D341Med (cell line): ENCODE results near the gene SMURF1.

ENCODE experiments used
- DNase-seq: peaks from one replicate; pipeline ENCODE4 v3.0.0; 2012; ENCODE audit warnings: low spot score

The SMURF1 gene

DNA sequence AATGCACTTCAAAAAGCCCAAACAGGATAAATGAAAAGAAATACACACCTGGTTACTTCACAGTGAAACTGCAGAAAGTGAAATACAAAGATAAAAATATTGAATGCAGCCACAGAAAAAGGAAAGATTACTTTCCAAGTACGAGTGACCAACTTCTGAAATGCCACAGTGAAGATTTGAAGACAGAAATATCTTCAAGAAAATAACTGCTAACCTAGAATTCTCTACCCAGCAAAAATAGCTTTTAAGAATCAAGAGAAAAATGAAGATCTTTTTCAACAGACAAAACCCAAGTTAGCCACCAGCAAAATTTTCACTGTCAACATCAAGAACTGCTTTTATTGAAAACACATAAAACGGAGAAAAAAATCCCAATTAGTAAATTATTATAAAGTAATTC is 46.2 kb downstream of the SMURF1 start:
- no peak for DNase-seq

GRCh38 chr7:99096124-99096887 is 47.6 kb downstream of the SMURF1 start:
- DNase-seq = no peak

DNA sequence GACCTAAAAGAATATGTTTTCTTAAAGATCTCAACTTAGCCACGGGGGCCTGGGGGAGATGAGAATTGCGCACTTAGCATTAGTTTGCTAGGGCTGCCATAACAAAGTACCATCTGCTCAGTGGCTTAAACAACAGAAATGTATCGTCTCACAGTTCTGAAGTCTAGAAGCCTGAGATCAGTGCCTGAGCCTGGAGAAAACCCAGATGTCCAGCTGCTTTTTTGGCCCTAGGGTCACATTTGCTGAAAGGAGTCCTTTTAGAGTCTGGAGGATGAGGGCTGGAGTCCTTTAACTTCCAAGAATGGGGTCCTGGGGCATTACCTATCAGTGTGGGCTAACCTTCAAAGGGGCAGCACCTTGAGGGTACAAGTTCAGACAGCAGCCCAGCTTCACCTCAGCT is 48.2 kb downstream of the SMURF1 start:
- DNase-seq = no peak

GRCh38 chr7:99094401-99094800 is 49.5 kb downstream of the SMURF1 start:
- no peak for DNase-seq

- DNase-seq = no peak
These were observed 51.7 kb downstream of the SMURF1 start for GRCh38 chr7:99092064-99092720.

DNA sequence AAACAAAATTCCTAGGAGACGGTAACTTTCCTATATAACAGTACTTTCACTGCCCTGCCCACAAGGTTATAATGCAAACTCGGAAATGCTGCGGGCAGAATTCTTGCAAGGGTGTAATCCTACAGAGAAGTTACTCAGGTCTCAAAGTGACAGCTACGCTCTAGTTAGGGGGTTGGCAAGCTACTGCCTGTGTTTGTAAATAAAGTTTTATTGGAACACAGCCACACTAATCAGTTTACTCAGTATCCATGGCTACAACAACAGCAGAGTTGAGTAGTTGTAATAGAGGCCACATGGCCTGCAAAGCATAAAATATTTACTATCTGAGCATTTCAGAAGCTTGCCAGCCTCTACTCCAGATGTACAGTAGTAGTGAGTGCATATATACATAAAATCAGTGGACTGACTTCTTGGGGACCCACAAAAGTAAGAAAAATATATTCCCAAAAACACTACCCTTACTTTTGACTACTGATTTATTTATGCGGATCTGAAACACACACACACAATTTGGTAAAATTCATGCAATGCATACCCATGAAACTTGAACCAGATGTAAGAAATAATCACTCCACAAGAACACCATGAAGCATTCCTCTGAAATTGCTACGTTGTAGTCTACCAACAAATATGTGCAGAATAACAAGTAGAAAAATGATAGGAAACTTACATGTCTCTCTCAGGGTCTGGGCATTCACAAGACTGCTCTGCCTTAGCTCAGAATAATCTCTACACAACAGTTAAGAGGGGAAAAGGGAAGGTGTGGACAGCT is 53.0 kb downstream of the SMURF1 start:
- DNase-seq = no peak

DNA sequence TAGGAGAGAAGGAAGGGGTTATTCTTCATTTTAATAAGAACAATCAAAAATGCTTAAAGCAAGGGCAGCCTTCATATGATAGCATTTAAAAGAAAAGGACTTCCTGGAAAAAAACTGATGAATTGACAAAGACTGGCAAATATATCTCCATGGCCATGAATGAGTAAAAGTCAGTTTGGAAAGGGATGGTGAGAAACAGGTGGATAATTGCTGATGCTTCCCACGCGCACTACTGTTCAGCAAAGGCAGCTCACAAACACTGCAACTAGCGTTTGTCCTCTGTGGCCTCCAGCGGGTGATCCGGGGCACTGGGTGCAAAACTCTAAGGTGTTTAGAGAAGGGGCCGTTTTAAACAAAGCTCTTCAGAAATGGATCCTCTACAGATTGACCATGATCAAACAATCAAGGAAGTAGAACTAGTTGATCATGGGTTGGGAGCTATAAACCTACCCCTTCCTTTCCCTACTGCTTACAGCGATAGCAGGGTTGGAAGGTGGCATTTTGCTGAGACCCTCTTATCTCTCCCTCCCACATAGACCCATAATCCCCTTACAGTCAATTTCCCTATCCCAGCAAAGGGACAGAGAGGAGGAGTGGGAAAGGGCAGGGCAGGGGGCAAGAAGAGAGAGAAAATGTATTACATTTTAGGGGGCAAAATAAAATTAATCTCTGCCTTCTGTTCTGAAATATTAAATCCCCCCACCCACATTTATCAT is 53.8 kb downstream of the SMURF1 start:
- DNase-seq = no peak

- DNase-seq = no peak
These were observed 57.0 kb downstream of the SMURF1 start for GRCh38 chr7:99086944-99087343.

GRCh38 chr7:99086532-99086931 is 57.4 kb downstream of the SMURF1 start:
- DNase-seq = no peak

DNA sequence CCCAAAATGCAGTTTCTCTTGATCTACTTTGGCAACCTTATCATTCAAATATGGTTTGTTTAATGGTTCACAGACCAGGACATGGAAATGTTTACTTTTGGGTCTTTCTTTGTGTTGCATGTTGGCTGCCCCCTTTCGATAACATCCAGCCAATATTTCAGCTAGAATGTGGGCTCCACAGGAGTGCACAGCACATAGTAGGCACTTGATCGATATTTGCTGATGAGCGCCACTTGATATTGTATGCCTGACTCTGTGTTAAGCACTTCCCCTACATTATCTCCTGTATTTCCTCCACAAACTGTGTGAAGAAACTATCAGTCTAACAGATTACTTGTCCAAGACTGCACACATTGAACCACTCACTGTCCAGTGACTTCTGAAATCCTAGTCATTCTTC is 60.2 kb downstream of the SMURF1 start:
- no peak for DNase-seq

DNA sequence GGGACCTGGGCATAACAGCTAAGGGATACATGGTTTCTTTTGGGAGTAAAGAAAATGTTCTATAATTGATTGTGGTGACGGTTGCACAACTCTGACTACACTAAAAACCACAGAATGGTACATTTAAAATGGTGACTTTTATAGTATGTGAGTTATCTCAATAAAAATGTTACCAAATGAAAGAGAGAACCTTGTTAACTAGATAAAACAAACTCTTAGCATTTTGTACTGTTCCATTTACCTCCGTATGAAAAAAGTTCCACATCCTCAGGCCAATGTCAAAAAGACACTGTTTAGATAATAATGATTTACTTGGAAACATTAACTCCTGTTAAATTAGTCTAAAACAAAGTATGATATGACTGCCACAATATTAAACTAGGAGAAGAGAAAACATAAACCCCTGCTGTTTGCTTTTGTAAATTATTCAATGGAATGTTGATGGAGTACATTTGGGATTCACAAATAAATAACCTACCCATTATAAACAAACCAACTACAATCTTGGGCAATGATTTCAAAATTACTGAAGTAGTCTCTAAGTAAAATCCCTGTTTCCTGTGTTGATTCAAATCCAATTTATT is 60.7 kb downstream of the SMURF1 start:
- DNase-seq = no peak

- DNase-seq = no peak
These were observed 63.2 kb downstream of the SMURF1 start for GRCh38 chr7:99080679-99081078.

DNA sequence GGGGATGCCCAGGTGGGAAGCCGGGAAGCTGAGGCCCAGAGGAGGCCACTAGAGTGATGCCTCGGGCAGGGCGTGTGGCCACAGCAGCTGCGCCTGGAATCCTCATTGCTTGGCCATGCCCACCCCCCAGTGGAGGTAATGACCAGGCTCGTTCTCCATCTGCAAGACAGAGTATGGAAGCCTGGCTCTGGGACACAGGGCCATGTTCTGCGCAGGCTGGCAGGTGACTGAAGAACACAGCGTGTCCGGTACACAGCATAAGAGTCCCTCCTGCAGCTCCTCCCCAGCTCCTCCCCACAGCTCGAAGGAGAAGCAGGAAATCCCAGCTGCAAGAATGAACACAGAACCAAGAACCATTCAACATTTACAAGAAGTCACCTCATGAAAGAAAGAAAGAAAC is 64.8 kb downstream of the SMURF1 start:
- no peak for DNase-seq

- no peak for DNase-seq
These were observed 65.5 kb downstream of the SMURF1 start for GRCh38 chr7:99078416-99078815.

DNA sequence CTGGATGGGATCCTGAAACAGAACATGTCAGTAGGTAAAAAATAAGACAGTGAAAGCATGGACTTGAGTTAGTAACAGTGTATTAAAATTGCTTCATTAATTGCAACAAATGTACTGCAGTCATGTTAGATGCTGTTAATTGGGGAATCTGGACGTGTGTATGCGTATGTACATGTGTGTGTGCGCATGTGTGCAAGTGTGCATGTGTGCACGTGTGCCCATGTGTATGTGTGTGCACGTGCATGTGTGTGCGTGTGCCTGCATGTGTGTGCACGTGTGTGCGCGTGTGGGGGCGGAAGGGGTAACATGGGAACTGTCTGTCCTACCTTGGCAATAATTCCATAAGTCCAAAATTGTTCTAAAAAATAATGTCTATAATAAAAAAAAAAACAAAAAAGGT is 67.3 kb downstream of the SMURF1 start:
- DNase-seq = no peak

DNA sequence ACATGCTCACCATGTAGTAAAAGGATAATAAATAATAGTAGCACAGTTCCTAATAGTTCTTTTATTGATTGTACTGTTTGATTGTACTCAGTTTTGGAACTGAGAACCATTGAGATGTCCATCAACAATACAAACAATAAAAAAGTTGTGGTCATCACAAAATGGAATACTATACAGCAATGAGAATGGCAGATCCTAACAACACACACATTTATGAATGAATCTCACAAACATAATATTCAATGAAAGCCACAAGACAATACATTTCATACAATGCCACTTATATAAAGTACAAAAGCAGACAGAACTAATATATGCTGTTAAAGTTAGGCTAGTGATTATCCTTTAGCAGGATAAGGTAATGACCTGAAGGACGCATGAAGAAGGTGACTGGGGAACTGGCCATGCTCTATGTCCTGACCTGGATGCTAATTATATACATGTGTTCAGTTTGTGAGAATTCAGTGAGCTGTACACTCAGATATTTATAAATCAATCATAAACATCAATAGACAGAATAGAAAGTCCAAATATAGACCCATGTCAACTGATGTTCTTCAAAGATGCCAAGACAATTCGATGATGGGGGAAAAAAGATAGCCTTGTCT is 70.0 kb downstream of the SMURF1 start:
- DNase-seq = no peak

DNA sequence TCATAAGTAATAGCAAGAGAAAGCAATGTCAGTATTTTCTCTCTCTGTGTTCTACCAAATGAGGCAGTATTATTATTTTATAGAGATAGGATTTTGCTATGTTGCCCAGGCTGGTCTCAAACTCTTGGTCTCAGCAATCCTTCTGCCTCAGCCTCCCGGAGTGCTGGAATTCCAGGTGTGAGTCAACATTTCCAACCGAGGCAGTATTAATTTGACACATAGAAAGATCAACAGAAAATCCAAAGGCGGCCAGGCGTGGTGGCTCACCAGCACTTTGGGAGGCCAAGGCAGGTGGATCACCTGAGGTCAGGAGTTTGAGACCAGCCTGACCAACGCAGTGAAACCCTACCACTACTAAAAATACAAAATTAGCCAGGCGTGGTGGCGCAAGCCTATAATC is 71.8 kb downstream of the SMURF1 start:
- no peak for DNase-seq

- DNase-seq = no peak
These were observed 73.5 kb downstream of the SMURF1 start for GRCh38 chr7:99070361-99070760.

DNA sequence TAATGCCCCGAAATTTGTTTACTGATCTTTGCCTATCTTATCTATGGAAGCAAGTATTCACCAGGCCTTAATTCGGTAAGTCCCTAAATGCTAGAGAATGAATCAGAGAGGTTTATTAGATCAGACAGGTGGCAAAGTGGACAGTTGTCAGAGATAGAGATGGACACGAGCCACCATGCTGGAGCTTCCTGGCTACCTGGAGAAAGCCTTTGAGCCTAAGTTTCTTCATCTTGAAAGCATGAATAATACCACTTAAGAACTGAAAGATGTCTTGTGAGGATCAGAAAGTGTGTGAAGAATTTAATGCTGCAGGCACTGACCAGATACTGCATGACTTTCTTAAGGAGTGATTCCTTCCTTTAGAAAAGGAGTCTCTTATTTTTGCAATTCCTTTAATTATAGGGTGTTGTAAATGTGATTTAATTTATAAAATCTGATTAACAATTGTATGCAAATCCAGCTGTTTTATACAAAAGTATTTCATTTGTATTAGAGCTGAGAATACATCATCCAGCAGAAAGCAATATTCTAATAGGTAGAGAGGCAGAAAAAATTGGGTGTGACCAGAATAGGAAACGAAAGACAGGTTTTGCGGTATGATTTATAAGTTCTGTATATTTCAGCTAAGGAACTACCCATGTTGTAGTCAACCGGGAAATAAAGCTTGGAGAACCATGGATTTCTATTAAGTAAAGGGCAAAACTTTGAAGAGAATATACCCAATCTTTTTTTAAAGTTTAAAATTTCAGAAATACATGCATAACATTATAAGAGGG is 82.7 kb downstream of the SMURF1 start:
- no peak for DNase-seq

- DNase-seq = no peak
These were observed 89.1 kb downstream of the SMURF1 start for GRCh38 chr7:99054781-99055180.

DNA sequence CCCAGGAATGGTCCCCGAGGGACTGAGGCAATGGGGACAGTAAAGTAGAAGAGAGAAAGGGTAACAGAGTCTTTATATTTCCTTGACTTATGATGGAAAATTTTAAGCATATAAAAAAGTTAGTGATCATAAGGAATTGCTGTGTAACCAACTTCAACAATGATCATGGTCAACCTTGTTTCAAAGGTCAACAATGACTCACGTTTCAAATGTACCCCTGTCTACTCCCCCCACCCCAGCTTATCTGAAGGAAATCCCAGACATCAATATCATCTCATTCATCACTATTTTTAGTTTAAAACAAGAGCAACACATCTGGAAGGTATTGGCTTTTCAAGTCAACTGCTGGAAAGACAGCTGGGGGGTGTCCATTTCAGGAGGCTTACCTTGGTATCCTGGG is 92.9 kb downstream of the SMURF1 start:
- no peak for DNase-seq
